GM19467 (cell line): ENCODE results near the gene ENOSF1.
"Not testable (repeated sequence)": the region's sequence is repeated elsewhere in the genome, so short reads cannot be mapped to it uniquely, and the experiment has no call there.

Experiments used
- ATAC-seq: cut with Tn5 transposase; IDR thresholded peaks from one replicate; pipeline ENCODE4 v1.9.1; 2021; ENCODE audit warnings: mild to moderate bottlenecking, moderate library complexity; ENCODE audit not compliant: unreplicated experiment

The ENOSF1 gene, protein sequence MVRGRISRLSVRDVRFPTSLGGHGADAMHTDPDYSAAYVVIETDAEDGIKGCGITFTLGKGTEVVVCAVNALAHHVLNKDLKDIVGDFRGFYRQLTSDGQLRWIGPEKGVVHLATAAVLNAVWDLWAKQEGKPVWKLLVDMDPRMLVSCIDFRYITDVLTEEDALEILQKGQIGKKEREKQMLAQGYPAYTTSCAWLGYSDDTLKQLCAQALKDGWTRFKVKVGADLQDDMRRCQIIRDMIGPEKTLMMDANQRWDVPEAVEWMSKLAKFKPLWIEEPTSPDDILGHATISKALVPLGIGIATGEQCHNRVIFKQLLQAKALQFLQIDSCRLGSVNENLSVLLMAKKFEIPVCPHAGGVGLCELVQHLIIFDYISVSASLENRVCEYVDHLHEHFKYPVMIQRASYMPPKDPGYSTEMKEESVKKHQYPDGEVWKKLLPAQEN

GRCh38 chr18:712401-713134, at the start of gene ENOSF1:
ENOSF1 (minus strand) TSS chr18:712630; CDS start chr18:712587, 43 bp downstream.
- peak; percentile 85 for ATAC-seq

DNA sequence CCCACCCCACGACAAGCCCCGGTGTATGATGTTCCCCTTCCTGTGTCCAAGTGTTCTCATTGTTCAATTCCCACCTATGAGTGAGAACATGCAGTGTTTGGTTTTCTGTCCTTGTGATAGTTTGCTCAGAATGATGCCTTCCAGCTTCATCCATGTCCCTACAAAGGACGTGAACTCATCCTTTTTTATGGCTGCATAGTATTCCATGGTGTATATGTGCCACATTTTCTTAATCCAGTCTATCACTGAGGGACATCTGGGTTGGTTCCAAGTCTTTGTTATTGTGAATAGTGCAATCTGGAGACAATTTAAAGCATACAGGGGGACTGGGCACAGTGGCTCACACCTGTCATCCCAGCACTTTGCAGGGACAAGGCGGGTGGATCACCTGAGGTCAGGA, 47.4 kb upstream of the ENOSF1 start:
- not testable (repeated sequence) for ATAC-seq

DNA sequence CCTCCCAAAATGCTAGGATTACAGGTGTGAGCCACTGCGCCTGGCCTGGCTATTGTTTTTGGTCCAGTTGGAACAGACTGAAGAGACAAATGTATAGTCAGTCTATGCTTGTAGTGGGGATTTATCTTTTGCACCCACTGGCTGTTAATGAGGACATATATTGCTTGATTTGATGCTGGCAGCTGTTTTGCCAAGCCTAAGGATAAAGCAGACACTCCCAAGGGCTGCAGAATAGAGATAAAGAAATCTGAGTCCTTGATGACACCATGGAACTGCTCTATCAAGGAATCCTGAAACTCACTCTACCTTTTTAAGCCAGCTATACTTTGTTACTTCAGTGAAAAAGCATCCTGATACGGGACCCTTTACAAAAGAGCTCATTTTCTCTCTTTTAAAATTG, 43.1 kb upstream of the ENOSF1 start:
- no peak for ATAC-seq

- ATAC-seq: no peak
Observed at GRCh38 chr18:754656-755055, 42.2 kb upstream of the ENOSF1 start.

DNA sequence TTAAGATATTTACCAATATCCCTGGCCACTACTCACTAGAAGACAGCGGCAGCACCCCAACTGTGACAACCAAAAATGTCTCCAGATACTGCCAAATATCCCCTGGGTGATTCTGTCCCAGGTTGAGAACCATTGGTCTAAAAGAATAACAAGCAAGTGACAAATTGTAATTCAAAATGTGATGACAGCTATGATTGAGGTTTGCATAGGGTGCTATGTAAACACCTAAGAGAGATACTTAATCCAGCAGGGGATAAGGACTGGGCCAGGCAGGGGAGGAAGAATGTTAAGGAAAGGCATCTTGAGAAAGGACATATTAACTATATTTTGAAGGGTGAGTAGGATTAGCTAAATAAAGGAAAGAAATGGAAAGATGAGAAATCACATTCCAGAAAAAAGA, 38.0 kb upstream of the ENOSF1 start:
- no peak for ATAC-seq

DNA sequence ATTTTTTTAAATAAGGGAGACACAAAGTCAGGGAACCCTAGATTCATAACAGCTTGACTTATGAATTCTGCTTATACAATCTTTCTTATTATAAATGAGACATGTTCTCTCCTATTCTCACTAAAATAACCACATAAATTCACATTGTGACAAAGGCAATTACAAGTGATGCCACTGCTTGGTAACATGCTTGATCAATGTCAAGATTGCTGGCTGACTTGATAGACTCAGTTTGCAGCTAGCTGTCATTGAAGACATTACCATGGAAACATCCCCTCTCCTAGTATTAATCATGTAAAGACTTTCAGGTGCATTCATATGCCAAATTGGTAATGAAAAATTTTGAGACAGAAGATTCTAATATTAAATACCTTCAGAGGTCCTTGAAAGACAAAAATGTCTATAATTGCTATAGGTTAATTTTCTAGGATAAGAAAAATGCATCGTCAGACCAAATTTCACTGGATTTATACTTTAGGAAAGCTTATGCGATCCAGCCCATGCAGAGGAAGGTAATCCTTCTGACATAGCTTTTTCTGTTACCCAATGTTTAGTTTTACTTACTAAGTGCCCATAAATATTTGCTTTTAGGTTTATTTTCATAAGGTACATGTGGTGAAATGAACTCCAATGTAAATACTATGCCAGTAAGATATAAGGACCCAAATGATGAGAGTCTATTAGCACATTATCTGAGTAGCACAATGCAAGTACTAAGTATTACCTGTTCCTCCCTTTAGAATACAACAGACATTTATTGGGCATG, 32.6 kb upstream of the ENOSF1 start:
- no peak for ATAC-seq

- ATAC-seq: peak; percentile 75
Observed at GRCh38 chr18:741931-742512, 29.6 kb upstream of the ENOSF1 start.

GRCh38 chr18:732371-732770, 19.9 kb upstream of the ENOSF1 start:
- ATAC-seq: no peak

GRCh38 chr18:731185-731584, 18.8 kb upstream of the ENOSF1 start:
- no peak for ATAC-seq

- ATAC-seq: no peak
Observed at GRCh38 chr18:730692-731091, 18.3 kb upstream of the ENOSF1 start.

DNA sequence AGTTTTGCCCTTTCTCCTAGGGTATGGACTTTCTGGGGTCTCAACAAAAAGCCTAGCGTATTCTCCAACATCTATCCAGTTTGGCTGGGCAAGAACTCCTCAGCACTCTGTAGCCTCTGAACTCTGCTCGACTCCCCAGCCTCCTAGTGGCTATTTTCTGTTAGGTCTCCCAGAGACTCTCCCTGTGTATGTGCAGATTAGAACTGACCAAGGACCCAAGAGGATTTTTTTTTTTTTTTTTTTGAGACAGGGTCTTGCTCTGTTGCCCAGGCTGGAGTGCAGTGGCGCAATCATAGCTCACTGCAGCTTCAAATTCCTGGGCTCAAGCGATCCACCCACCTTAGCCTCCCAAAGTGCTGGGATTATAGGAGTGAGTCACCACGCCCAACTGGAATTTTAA, 17.7 kb upstream of the ENOSF1 start:
- ATAC-seq: not testable (repeated sequence)

- no peak for ATAC-seq
Observed at GRCh38 chr18:725646-726045, 13.2 kb upstream of the ENOSF1 start.

GRCh38 chr18:723541-724080, 11.2 kb upstream of the ENOSF1 start:
- no peak for ATAC-seq

- ATAC-seq: no peak
Observed at GRCh38 chr18:717003-717402, 4.6 kb upstream of the ENOSF1 start.

DNA sequence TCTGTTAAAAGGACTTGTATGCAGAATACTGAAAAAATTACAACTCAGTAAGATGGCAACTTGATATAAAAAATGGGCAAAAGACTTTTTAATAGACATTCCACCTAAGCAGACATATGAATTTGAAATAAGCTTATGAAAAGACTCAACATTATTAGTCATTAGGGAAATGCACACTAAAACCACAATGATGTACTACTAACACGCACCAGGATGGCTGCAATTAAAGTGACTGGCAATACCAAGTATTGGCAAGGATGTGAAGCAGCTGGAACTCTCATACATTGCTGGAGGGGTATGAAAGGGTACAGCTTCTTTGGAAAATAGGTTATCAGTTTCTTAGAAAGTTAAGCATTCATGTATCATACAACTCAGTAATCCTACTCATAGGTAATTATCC, 3.2 kb upstream of the ENOSF1 start:
- ATAC-seq: no peak

DNA sequence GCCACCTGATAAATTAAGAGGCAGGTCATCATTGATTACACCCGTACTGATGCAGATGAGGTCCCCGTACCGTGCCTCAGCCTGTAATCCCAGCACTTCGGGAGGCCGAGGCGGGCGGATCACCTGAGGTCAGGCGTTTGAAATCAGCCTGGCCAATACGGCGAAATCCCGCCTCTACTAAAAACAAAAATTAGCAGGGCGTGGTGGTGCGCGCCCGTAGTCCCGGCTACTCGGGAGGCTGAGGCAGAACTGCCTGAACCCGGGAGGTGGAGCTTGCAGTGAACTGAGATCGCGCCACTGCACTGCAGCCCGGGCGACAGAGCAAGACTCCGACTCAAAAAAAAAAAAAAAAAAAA, 683 bp upstream of the ENOSF1 start:
- no peak for ATAC-seq

GRCh38 chr18:711657-712400, 601 bp downstream of the ENOSF1 start:
- peak; percentile 59 for ATAC-seq

- ATAC-seq: peak; percentile 22
Observed at GRCh38 chr18:711310-711656, 1.1 kb downstream of the ENOSF1 start.

GRCh38 chr18:710418-711300, 1.8 kb downstream of the ENOSF1 start:
- ATAC-seq: no peak
